GM19467 (cell line): ENCODE measurements around the gene PAQR8.
A peak's percentile ranks its signal among the peaks of the same experiment; 100 is the strongest.

ENCODE experiments used
- ATAC-seq: cut with Tn5 transposase; IDR thresholded peaks from one replicate; pipeline ENCODE4 v1.9.1; 2021; ENCODE audit warnings: mild to moderate bottlenecking, moderate library complexity; ENCODE audit not compliant: unreplicated experiment

PAQR8 gene

DNA sequence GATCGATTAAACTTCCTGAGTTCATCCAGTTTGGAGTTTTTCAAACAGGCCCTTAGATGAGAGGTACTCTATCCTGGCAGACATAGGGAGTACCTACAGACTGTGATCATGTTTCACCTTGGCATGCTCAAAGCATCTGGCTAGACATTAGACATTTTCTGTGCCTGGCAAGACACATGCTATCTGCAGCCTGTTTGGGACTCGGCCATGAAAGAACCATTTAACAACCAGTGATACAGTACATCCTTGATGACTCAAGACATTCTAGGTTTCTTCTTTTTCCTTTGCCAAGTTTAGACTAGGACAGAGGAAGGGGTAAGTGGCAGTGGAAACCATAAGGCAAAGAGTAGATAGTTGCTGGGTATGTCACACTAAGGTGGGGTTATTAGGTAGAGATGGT lies 15.4 kb upstream of the PAQR8 start:
- no peak for ATAC-seq

DNA sequence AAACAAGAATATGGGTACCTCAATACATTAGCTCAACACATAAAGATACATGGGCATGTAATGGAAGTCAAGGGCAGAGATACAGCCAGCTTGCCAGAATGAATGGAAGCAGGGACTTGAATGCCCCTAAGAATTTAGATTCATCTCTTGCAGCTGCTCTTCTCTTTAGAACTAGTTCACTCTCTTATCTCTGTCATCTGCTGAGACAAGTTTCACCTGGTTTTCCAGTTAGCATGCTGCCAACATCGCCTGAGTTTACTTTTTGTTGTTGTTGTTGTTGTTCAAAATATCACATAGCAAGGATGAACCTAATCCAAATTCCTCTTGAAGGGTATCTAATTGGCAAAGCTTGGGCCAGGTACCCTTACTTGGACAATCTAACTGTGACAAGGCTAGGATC lies 14.1 kb upstream of the PAQR8 start:
- no peak for ATAC-seq

DNA sequence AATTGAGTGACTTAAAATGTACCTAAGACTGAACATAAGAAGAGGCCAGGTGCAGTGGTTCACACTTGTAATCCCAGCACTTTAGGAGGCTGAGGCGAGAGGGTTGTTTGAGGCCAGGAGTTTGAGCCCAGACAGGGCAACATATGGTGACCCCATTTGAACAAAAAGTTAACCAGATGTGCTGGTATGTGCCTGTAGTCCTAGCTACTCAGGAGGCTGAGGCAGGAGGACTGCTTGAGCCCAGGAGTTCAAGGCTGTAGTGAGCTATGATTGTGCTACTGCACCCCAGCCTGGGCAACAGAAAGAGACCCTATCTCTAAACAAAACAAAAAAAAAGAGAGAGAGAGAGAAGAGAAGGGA lies 10.1 kb upstream of the PAQR8 start:
- ATAC-seq, result no peak

DNA sequence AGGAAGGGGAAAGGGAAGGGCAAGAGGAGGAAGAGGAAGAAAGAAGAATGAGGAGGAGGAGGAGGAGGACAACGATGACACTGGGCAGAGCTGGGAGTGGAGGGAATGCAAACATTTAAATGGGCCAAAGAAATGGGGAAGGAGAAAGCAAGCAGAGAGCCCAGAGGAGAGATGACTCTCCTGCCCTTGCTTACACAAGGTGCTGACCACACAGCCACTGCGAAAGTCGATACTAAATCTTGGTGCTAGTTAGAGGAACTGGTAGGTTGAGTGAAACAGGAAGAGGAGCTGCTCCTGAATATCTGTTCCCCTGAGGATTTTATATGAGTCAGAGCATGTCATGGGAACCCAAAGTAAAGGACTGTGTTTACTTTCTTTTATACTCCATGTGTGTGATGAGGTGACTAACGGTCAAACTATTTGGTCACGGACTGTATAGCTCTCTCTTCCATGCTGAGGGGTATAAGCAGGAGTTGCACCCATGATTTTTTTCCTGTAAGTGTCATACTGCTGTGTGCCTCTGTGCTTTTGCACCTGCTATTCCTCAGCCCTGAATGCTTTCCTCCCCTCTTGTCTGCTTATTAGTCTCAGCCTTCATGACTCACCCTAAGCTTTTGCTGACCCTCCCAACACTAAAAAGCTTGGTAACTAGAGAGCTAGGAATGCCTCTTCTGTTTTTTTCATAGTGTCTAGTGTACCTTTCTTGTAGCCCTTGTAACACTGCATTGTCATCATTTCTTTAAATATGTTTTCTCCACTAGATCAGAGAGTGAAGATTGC lies 9.5 kb upstream of the PAQR8 start:
- ATAC-seq, result peak; percentile 94

DNA sequence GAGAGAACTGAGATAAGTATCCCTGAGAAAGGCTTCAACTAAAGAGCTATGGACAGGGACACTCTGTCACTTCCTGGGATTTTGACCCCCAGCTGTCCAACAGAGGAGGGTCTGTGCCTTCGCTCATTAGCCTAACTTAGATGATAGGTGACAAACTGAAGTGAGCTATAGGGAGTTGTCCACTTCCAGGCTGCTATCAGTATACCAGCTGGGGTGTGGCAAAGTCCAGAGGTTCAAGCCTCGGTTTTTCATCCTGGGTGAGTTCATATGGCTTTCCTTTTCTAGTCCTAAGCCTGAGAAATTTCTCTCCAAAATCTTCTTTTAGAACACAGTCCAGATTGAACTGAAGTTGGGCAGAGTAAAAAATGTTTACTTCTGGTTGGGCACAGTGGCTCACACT lies 5.9 kb upstream of the PAQR8 start:
- ATAC-seq, result no peak

DNA sequence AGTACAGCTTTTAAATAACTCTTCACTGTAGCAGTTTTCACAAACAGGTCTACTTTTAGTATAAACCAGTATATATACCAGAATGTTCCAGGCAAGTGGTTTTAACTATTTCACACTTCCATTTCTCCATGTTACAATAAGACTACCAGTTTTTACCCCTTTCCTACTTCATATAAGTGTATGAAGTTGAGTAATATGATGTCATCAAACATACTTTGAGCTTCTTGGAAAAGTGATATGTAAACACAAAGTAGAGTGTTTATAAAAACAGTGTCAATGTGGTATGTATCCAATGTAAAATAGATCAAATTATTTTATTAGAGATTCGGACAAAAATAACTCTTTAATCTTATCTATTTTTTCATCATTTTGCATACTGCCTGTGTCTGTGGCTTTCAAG lies 2.5 kb upstream of the PAQR8 start:
- ATAC-seq, result no peak

DNA sequence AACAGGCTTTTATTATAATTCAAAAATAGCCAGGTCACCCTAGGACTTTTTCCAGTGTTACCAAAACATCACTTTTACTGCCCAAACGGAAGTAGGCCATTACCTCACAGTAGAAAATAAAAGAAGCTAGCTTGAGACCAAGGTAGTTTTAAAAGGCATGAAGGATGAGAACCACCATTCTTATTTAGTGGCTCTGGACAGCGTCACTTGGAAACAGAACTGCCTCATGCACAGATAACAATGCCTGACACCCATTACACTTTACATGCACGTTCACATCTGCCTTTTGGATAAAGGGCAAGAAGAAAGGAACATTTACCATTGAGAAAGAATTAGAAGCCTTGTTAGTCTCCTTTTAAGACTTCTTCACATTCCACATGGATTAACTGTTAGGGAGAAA lies 1.9 kb upstream of the PAQR8 start:
- no peak for ATAC-seq

DNA sequence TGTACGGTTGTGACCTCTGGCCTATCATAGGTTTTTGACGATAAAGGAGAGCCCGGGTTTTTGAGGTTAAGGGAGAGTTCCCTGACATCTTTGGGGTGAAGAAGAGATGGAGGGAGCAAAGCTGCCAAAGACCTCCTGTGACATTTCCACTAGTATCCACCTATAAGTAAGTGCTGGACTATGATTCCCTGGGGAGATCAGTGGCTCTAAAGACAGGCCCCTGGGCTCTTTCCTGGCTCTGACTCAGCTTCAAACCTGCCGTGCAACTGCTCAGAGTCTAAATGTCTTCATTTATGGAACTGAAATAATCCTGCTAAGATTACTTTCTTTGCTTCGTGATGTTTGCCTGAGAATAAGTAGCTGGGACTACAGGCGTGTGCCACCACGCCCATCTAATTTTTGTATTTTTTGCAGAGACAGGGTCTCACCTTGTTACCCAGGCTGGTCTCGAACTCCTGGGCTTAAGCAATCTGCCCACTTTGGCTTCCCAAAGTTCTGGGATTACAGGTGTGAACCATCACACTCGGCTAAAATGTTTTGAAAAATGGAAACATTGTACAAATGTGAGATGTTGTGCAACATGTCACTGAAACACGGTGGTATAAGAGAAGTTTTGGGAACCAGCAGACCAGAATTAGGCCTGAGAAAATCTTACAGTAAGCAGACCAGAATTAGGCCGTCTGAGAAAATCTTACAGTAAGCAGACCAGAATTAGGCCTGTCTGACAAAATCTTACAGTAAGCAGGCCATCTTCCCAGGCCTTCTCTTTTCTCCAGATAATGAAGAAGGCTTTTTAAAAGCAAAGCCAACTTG lies 1.1 kb upstream of the PAQR8 start:
- ATAC-seq, result no peak

DNA sequence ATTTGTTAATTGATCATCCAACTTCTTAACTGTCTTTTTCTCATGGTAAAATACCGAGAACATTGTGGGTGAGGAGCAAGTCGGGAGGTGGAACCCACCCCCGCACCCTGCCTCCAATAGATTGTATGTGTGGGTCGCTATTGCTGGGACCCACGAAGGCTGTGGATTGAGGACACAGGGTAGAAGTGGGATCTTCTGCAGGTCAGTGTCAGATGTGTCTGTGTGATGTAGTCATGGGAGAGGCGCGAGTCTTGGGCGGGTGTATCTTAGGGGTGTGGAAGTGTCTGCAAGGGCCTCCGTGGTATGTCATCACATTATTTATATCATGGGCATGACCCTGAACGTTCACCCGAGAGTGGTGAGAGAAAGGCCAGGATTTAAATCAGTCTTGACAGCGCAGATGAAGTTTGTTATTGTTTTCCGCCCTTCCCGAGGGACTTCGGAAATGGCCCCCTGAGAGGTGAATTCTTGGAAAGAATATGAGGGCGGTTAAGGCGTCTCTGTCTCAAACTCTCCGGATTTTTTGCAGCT lies 472 bp upstream of the PAQR8 start:
- ATAC-seq, result no peak

DNA sequence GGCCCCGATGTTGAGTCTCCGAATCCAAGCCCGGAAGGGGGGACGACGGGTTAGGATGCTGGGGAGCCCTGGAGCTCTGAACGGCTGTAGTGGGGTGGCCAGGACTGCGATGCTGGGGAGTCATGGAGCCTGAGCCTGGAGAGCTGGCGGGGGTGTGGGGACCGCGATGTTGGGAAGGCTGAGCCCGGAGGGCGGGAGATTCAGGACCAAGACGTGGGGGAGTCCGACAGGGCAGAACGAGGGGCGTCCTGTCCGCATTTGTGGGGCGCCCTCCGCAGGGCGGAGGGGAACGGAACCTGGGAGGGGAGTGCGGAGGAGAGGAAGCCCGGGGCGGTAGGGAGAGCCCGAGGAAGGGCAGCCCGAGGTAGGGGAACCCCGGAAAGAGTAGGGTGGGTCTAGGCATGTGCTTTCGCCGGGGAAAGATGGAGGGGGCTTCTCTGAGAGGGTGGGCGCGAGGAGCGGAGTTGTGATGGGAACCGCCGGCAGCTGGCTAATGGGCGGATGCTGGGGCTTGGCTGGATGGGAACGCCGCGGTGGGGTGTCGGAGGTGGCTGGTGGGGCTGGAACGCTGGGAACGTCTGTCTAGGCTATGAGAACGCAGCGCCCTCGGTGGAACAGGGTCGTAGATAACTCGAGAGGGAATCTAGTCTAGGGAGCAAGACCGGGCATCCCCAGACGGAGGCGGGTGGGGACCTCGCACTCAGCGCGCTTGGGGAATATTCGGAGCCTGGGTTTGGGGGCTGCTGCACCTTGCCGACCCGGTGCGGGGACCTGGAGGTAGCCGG lies 684 bp downstream of the PAQR8 start:
- peak; percentile 39 for ATAC-seq

DNA sequence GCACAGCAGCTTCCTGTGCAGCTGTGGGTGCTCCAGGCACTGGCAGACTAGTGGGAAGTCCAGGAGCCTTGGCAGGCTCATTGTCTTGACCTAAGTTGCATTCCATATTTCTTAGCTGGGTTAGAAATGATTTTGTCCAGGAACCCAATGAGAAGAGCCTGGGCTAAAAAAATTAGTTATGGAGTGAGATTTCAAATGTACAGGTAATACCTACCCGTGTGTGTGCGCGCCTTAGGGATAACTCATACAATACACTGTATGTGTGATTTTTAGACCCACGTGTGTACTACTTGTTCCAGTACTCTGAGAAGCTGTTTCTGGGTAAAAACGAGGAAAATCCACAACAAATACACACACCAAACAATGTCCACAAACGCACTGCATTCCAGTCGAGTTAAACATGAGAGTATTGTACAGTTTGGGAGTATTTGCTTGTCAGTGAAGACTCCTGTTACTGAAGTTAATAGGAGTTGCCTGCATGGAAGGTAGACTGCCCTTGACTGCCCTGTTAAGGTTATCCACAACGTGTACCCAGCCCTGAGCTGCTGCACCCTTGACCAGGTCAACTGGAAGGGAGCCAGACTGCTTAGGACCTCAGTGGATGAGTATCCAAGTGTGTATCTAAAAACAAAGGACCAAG lies 1.4 kb downstream of the PAQR8 start:
- no peak for ATAC-seq

DNA sequence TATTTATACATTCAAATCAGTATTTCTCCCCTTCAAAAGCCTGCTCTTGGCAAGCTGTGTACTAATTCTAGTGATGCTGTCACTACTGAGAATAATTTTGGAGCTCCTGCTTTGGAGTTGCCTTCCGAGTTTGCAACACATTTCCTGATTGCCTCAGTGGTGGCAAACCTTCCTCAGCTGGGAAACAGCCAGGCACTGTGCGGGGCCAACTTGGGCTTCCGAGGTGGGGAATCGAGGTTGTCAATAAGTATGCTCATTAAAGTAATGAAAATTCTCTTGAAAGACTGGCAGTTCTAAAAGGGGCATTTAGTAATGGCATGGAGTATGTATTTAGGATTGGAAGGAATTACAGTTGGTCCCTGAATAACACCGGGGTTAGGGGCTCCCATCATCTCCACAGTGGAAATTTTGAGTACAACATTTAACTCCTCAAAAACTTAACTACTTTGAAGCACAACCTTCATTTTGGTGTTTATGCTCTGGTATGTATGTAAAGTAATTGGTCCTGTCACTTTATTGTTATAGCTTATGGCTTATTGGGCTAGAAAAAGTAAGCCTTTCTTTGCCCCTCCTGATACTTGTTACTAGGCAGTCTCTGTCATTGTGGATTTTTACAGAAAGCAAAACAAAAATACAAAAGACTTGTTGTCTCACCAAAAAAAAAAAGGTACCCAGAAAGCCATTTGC lies 2.7 kb downstream of the PAQR8 start:
- ATAC-seq, result no peak

DNA sequence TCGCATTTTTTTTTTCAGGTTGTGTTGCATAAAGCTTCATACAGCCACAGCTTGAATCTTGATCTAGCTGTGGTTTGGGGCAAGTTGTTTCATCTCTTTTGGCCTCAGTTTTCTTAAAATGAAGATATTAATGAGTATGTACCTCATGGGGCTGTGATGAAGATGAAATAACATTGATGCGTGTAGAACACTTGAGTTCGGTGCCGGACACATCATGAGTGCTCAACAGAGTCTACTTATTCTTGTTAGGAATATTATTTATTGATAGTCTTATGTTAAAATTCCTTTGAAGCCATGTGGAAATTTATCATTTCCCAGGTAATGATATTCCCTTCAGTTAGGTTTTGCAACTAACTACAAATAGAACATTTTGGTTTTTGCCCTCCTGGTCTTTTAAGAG lies 3.4 kb downstream of the PAQR8 start:
- no peak for ATAC-seq

DNA sequence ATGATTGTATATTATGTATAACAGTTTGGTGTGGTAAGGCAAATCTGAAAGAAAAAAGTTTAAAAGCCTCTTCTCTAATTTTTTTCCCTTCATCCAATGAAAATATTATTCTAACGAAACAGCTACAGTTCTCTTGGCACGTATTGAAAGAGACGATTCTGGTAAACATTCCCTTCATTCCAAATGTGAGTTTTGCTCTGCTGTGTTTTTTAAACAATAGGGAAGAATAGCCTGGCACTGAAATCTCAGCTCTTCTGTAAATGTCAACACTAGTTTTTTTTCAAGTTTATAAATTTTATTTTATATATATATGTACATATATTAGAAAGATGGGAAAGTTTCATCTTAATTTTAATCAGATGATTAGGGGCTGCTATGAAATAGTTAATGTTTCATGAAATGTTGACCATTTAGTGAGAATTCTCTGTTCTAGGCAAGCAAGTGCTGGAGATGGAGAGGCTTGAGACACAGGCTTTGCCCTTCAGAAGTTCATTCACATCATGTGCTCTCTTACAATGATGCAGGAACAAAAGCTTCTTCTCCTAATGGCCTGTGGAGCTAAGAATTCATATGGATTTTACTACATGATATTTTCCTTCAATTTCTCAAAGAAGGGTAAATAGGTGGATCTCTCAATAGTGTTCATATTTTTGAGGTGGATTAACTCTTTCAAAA lies 4.1 kb downstream of the PAQR8 start:
- no peak for ATAC-seq

DNA sequence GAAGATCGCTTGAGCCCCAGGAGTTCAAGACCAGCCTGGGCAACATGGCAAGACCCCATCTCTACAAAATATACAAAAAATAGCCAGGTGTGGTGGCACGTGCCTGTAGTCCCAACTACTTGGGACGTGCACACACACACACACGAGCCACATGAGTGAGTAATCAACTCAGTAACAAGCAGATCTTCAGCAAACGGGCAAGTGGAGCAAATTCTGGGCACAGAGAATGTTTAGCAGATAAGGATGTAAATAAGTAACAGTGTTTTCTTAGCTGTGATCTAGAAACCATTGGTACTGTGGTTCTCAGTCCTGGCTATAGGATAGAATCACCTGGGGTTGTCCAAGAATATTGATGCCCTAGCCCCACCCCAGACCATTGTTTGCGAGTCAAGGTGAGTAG lies 6.1 kb downstream of the PAQR8 start:
- no peak for ATAC-seq

DNA sequence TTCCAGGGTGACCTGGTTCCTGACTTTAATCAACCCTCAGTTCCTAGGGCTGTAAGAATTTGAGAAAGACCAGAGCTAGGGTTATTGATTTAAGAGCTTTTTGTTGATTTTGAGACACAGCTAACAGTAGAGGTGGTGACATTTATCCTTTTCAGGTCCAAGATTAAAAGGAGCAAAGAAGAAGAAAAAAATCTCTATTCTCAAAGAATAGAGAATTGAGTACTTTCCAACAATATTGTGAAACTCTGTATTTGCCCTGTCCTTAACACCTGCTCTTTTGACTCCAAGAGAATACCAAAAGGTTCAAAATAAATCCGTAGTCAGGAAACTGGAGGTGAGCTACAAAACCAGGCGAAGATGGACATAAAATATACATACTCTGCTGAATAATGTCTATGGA lies 7.3 kb downstream of the PAQR8 start:
- no peak for ATAC-seq

DNA sequence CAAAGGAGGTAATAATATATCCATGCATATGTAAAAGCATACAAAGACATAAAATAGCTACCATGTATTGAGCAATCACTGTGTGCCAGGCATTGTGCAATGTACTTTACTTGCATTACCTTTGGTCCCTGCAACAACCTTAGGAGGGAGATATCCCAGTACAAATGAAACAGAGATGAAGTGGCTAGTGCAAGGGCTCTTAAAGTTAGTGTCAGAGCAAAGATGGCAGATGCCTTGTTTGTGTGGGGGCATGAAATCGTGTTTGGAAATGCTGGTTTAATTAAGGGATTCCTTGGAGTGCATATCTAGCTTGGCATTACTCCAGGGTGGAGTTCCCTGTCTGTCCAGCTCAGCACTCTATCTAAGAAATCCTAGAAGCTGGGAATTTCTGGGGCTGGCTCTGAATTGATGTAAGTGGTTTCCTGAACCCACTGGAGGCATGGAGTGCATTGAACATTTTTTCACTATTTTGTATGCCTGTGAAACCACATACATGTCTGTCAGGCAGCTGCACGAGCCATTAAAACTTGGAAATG lies 9.8 kb downstream of the PAQR8 start:
- no peak for ATAC-seq

DNA sequence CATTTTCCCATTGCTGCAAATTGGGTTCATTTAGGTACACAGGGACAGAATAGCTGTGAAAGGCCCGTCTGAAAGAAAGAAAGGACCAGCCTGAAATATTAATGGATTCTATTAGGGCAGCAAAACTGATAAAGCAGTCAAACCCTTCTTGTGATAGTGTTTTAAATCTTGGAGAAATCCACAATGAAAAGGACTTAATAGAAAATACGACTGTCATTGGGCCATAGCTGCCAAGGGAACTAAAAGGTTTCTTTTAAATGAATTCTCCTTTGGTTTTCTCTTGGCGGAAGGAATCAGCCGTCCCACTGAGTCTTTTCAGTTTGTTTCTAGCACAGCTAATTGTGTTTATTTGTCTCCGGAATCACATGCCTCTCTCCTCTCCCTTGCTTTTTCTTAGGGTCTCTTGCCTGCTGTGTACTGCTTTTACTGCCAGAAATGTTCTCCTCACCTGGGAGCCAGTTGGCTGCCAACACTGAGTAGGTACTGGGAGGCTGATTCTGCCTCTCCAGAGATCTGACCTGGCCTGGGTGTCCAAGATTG lies 11.3 kb downstream of the PAQR8 start:
- no peak for ATAC-seq

DNA sequence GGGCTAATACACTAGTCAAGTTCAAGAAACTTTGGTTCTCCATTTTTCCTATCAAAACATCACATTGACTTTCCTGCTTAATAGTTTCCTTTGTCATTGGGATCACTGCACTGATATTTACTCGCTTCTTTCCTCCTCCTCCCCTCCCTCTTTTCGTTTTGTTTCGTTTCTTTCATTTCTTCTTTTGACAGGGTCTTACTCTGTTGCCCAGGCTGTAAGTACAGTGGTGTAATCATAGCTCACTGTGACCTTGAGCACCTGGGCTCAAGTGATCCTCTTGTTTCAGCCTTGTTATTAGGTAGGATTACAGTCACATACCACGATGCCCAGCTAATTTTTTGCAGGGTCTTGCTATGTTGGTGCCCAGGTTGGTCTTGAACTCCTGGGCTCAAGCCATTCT lies 12.3 kb downstream of the PAQR8 start:
- no peak for ATAC-seq
